Stimulated activated CD8-positive, alpha-beta memory T cell treated with anti-CD3 and anti-CD28 coated beads, Interleukin-2, amount 100 ng/mL, for 48 hours (primary cell): ENCODE measurements around the gene CDK6.

Experiments used
- DNase-seq, 2 donors: peaks; one replicate each; pipeline ENCODE4 v3.0.0-alpha.2; 2020; ENCODE audit warnings: low read depth in 2 of 2

CDK6 gene

GRCh38 chr7:92708111-92709042, 128.0 kb downstream of the CDK6 start:
- no peak for DNase-seq

- no peak for DNase-seq
Measured at GRCh38 chr7:92707435-92707834, 128.9 kb downstream of the CDK6 start.

- DNase-seq: no peak
Measured at GRCh38 chr7:92706563-92706962, 129.8 kb downstream of the CDK6 start.

GRCh38 chr7:92705831-92706230, 130.5 kb downstream of the CDK6 start:
- DNase-seq: no peak

DNA sequence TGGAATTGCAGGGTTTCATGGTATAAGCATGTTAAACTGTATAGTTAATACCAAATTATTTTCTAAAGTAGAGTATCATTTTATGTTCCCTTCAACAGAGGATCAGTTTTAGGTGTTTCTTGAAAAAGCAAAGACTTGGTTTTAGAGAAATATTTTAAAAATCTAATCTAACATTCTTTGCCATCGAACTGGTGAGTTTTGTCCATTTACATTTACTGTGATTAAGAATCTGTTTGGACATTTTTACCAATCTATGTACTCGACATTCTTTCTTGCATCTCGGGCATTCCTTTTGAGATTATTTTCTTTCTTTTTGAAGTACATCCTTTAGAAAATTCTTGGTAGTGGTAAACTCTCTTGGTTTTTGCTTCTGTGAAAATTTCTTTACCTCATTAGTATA, 131.5 kb downstream of the CDK6 start:
- no peak for DNase-seq

- no peak for DNase-seq
Measured at GRCh38 chr7:92702535-92702934, 133.8 kb downstream of the CDK6 start.

GRCh38 chr7:92699966-92700514, 136.3 kb downstream of the CDK6 start:
- DNase-seq: no peak

- DNase-seq: no peak
Measured at GRCh38 chr7:92699560-92699959, 136.8 kb downstream of the CDK6 start.

DNA sequence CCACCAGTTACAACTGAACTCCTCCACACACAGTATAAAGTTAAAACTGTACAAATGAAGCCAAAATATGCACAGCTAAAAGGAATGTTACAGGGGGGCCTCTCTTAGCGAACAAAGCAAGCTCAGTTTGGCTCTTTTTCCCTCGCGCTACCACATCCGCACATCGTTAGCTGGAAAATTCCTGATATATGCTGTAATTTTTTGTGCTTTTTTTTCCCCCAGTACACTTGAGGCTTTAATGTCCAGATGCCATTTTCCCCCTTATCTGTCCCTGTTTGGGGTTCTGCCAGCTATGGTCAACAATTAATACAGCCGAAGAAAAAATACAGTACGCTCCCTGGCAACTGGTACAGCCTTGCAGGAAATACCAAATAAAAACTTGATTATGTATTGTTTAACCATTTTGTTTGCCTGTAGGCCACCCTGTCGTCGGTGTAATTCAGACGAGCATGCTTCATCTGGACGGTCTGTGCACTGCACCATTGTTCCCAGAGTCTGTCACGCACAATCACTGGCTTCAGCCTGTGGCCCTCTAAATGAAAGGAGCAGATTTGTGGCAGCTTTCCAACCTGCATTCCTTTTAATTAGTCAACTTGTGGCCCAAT, 138.0 kb downstream of the CDK6 start:
- no peak for DNase-seq

DNA sequence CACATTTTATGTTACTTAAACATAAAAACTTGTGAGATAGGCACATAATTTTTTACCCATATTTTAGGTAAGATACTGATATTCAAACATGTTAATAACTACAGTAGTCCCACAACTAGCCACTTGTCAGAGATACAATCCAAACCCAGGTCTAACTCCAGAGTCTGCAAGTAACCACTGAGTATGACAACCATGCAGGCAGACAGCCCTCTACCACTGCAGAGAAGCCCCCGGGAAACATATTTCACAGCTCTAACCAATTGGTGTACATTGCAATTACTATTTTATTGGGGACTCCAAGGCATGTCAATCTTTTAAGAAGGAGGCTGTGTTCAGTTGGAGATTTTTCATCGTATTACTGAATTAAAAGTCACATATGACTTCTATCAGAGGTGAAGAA, 139.0 kb downstream of the CDK6 start:
- no peak for DNase-seq

- no peak for DNase-seq
Measured at GRCh38 chr7:92697012-92697411, 139.4 kb downstream of the CDK6 start.

GRCh38 chr7:92696584-92696983, 139.8 kb downstream of the CDK6 start:
- no peak for DNase-seq

DNA sequence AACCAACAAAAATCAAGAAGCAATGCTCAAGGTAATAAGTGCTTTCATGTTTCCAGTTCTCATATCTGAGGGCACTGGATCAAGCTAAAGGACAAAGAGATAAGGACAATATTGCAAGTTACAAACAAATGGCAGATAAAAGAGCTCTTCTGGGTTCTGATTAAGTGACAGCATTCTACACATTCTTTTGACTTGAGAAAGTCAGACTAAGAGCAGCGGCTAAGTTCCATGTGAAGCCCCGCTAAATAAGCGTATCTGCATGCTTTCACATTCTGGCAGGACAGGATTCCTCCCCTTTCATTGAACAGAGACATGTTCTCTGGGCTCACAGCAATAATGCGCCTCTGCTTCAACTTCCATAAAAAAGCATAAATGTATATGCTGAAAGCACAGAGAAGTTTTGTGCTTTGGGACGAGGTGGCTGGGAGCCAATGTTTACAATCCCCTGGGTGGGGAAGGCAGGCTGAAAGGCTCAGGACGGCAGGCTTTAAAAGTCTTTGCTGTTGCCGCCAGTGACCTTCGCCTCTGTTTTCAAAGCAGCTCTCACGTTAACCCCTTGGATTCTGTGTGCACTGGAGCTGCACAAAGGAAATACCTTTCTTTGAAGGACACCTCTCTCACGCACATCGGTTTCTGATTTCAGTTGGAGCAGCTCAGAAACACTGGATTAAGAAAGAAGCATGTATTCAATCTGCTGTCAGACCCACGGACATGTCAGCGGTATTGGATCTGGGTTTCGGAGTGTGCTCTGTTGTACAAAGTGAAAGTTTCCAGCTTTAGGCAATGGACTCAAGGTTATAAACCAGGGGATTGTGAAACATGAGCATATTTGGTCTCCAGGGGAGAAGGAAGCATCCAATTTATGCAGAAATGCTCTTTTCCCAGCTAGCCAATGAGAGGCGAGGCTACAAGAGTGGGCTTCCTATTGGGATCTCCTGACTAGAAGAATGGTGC, 140.8 kb downstream of the CDK6 start:
- no peak for DNase-seq

GRCh38 chr7:92694211-92694610, 142.2 kb downstream of the CDK6 start:
- DNase-seq: no peak

DNA sequence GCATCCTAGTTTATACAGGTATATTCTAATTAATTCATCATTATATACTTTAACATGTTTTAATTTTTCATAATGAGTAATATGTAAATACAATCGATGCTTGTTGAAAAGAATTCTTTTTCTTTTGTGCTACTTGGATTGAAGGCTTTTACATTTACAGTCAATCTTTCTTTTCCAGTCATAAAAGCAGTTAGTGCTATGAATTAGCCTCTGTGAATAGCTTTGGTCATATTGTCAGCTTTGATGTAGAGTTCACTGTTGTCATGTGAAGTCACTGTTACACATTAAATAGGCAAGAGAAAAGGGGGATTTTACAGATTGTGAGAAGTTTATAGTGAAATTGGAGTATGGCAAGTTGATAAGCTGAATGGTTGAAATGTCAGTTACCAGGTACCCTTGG, 142.9 kb downstream of the CDK6 start:
- DNase-seq: no peak

- DNase-seq: no peak
Measured at GRCh38 chr7:92691578-92691977, 144.8 kb downstream of the CDK6 start.

DNA sequence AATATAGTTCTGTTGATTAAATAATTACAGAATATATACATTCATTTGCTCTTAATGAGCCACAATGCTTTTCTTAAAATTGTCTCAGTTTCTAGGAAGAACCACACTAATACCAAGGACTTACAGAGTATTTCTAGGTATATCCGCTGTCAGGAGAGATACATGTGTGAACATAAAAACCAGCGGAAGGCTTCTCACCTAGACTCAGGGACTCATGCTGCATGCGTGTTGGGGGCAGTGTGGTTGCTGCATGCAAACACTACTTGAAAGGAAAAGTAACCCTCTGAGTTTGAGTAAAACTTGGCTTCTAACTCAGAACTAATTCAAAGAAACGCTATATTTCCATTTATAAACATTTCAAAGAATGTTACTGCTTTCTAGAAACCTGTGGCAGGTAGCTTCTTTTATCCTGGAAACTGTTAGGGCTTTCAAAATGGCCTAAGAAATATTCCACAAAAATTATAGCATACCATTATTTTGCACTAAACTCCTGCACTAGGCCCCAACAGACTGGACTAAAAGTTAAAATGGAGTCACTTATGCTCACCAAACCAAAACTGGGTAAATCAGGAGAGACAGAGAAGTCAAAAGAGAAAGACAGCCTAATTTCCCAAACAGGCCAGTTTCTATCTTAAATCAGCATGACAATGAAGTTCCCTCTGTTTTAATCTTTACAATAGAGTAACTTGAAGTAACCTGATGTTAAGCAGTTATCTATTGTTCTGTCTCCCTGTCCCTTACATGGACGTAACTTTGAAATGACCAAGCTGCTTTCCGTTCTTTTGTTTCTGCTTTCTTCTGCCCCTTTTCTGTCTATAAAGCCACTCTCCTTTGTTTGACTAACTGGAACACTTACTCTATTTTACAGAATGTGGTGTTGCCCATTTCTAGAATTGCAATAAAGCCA, 151.0 kb downstream of the CDK6 start:
- DNase-seq: peak; percentile 38 to 49

DNA sequence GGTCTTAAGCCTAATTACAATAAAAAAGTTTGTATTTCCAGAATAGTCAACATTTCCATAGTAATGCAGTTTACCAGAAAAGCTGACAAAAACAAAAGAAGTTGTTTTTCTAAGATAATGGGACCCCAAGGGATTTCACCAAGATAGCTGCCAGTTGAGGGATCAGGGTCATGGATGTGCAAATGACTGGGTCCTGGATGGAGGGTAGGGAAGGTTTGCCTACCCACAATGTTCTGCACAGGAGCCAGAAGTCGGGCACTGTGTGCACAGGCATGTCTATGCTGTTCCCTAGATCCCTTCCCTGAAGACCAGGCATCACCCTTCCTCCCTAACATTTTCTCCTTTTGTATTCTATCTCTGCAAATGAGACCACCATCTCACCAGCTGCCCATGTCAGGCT, 152.1 kb downstream of the CDK6 start:
- no peak for DNase-seq

GRCh38 chr7:92682903-92683539, 153.4 kb downstream of the CDK6 start:
- DNase-seq: no peak

DNA sequence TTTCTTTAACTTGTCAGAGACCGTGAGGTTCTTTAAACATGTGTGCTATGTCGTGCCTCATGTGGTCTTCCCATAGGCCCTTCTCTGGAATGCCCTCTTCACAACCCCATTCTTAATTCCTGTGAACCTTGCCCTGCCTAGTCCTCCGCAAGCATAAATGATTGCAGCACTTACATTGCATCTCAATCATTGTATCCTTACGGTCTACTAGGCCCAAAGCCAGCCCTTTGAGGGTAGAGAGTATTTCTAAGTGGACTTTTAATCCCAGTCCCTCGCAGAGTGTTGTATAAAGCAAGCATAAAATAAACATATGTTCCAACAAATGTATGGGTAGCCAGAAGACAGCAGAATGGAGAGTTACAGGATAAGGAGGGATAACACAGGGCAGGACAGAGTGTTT, 154.0 kb downstream of the CDK6 start:
- no peak for DNase-seq
